Spinal cord (tissue), 10 donors: Measurements from ENCODE around the gene SMIM8. TPM values are rescaled to one million over a fixed set of nuclear protein-coding genes. Genes with fewer than 3 reads are reported as not detected.

ENCODE experiments used
- DNase-seq, 6 donors: peaks; one replicate each; pipeline versions ENCODE4 v3.0.0 to v3.0.0-alpha.2; 2013 to 2015; ENCODE audit warnings: low spot score in 6 of 6, low read depth in 4 of 6
- H3K27ac ChIP-seq: one replicate; pipeline ENCODE4 v1.5.1; 2013; ENCODE audit warnings: low read depth, low read length, control low read depth
- H3K27me3 ChIP-seq: one replicate; pipeline ENCODE4 v1.6.1; 2013; ENCODE audit warnings: low read length; ENCODE audit not compliant: control insufficient read depth, insufficient read depth
- H3K36me3 ChIP-seq: one replicate; pipeline ENCODE4 v1.6.1; 2013; ENCODE audit warnings: low read length; ENCODE audit not compliant: control insufficient read depth, insufficient read depth
- H3K4me1 ChIP-seq: one replicate; pipeline ENCODE4 v1.6.1; 2013; ENCODE audit warnings: low read length; ENCODE audit not compliant: control insufficient read depth, insufficient read depth
- H3K4me3 ChIP-seq: one replicate; pipeline ENCODE4 v1.5.1; 2013; ENCODE audit warnings: low read depth, low read length, control low read depth
- H3K9me3 ChIP-seq: one replicate; pipeline ENCODE4 v1.6.1; 2013; ENCODE audit warnings: low read length; ENCODE audit not compliant: control insufficient read depth, insufficient read depth
- WGBS: methylation state at CpG from one replicate; pipeline ENCODE4 v1.1.5; 2013; ENCODE audit warnings: missing lambda C conversion rate; ENCODE audit not compliant: insufficient coverage; 5-methylcytosine and 5-hydroxymethylcytosine counted together
- polyA plus RNA-seq, 2 donors: library from polyadenylated mRNA; unstranded; fragments of 120-200 nt; gene quantifications; one replicate each; pipeline ENCODE4 v1.2.1, GENCODE V29; 2013; ENCODE audit not compliant: insufficient read length in 2 of 2
- total RNA-seq, 2 donors: library from RNA; depleted of rRNA in 1 of 2; stranded (reverse); fragments of 120-200 nt in 1 of 2; fragments of >200 nt in 1 of 2; gene quantifications; one replicate each; pipeline versions ENCODE4 v1.2.3 to v1.2.4, GENCODE V29; 2013 to 2014
- donor health status: healthy.

The SMIM8 gene
- total and polyA plus RNA-seq, 4 donors: 16.8 to 31.9 (median 29.3) TPM

DNA sequence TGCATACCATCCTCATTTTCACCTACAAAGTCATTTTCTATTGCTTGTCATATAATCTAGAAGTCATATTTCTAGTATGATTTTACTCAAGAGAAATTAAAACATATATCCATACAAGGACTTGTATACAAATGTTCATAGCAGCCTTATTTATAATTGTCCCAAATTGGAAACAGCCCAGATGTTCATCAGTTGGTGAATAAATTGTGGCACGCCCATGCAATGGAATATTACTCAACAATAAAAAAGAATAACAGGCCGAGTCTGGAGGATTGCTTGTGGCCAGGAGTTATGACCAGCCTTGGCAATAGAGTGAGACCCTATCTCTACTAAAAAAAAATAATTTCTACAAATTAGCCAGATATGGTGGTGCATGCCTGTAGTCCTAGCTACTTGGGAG lies 51.0 kb downstream of the SMIM8 start:
- no peak overlapping the region for H3K4me3 ChIP-seq
- H3K9me3 ChIP-seq: no peaks in the 10 kb centered on the region
- WGBS: no CpG with 5 or more reads among the region's 2 CpGs
- H3K36me3 ChIP-seq: peaks cover 3% of the 10 kb centered on the region
- no peak overlapping the region for H3K27ac ChIP-seq
- no peaks in the 10 kb centered on the region for H3K4me1 ChIP-seq
- no peak for DNase-seq
- H3K27me3 ChIP-seq: no peaks in the 10 kb centered on the region

DNA sequence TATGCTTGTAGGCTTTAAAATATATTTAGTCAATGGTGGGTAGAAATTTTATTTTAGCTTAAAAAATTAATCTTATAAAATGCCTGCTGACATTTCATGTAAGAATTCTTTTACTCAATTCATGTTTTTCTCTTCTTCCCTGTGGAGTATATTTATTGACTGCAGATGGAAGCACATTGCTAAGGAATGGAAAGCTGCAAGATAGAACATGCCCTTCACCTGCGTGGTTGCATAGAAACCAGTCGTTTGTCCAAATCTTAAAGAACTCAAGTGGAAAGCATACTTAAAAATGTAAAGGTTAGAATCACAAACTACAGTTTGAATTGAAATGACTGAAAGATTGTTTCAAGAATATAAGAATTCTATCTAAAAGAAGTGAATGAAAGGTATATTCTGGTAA lies 52.9 kb downstream of the SMIM8 start:
- DNase-seq: no peak
- no CpG with 5 or more reads among the region's 2 CpGs for WGBS
- Histone ChIP-seq H3K9me3 (no peaks in the 10 kb centered on the region), H3K36me3 (peaks cover 3% of the 10 kb centered on the region), H3K4me1 (no peaks in the 10 kb centered on the region), H3K27ac (no peak overlapping the region), H3K27me3 (no peaks in the 10 kb centered on the region), H3K4me3 (no peak overlapping the region)

DNA sequence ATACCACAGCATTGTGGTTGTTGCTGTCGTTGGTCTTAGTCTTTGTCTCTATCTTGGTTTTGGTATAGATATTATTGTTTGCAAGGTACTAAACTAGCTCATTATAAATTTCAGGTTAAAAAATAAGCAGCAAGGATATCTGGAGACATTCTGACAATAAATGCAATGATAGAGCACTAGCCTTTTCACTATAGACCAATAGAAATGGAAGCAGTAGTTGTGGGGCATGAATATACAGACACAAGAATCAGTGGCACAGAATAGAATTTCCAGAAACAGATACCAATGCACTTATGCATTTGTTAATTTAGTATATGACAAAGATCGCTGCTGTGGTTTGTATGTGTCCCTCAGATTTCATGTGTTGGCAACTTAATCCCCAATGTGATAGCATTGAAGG lies 54.3 kb downstream of the SMIM8 start:
- Histone ChIP-seq H3K27me3 (no peaks in the 10 kb centered on the region), H3K4me3 (no peak overlapping the region), H3K27ac (no peak overlapping the region), H3K36me3 (peaks cover 3% of the 10 kb centered on the region), H3K9me3 (no peaks in the 10 kb centered on the region), H3K4me1 (no peaks in the 10 kb centered on the region)
- no CpG with 5 or more reads among the region's 2 CpGs for WGBS
- no peak for DNase-seq

DNA sequence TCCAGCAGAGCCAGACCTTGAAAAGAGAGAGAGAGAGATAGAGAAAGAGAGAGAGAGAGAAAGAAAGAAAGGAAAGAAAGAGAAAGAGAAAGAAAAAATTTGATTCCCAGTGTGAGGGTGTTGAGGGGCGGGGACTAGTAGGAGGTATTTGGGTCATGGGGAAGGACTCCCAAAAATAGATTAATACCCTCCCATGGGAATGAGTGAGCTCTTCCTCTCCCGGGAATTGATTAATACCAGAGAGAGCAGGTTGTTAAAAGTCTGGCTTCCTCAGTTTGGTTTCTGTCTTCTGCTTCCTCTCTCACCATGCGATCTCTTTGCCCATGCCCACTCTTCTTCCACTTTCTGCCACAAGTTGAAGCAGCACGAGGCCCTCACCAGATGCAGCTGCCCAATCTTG lies 56.6 kb downstream of the SMIM8 start:
- WGBS: 90% methylated on average over 1 of the region's 4 CpGs
- no peak overlapping the region for H3K4me3 ChIP-seq
- H3K4me1 ChIP-seq: no peaks in the 10 kb centered on the region
- peaks cover 3% of the 10 kb centered on the region for H3K36me3 ChIP-seq
- DNase-seq: no peak
- H3K27ac ChIP-seq: no peak overlapping the region
- H3K27me3 ChIP-seq: no peaks in the 10 kb centered on the region
- no peaks in the 10 kb centered on the region for H3K9me3 ChIP-seq

DNA sequence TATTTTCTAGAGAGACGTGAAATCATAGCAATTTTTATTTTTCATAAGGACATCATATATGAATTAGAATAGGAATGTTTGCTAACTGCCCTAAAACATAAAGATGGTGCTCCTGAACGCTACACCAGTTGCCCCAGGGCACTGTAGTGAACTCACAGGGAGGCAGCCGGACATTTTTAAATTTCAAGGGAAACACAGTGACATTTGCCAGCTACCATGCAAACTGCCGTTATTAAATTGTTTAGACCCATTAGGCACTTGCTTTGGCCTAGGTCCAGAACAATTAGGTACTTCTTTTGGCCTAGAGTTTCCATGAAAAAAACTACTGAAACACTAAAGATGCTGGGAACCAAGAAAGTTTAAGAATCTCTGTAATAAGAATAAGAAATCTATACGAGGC lies 60.5 kb downstream of the SMIM8 start:
- H3K4me3 ChIP-seq: no peak overlapping the region
- H3K27ac ChIP-seq: no peak overlapping the region
- no peaks in the 10 kb centered on the region for H3K4me1 ChIP-seq
- H3K27me3 ChIP-seq: no peaks in the 10 kb centered on the region
- DNase-seq: peak in 1 of 6 donors; percentile 13
- H3K36me3 ChIP-seq: no peaks in the 10 kb centered on the region
- WGBS: 95% methylated on average over 2 of the region's 5 CpGs
- no peaks in the 10 kb centered on the region for H3K9me3 ChIP-seq

DNA sequence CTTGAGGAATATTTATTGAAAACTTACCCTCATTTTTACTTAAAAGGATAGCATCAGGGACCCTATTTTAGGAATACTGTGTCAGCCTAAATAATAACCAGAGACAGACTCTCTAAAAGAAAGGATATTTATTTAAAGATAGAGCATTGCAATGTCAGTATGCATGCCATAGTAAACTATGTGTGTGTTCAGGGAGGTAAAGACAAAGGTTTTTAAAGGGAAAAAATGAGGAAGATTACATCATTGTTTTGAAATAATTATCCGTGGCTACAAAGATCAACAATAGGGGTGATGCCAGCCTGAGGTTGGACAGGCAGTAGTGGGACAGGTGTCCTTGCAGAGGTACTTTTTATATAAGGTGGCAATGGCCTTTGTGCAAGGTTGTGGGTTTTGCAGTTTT lies 61.6 kb downstream of the SMIM8 start:
- Histone ChIP-seq H3K9me3 (no peaks in the 10 kb centered on the region), H3K36me3 (no peaks in the 10 kb centered on the region), H3K4me3 (no peak overlapping the region), H3K27ac (no peak overlapping the region), H3K4me1 (no peaks in the 10 kb centered on the region), H3K27me3 (no peaks in the 10 kb centered on the region)
- 89% methylated on average over 1 of the region's 1 CpG for WGBS
- DNase-seq: no peak

DNA sequence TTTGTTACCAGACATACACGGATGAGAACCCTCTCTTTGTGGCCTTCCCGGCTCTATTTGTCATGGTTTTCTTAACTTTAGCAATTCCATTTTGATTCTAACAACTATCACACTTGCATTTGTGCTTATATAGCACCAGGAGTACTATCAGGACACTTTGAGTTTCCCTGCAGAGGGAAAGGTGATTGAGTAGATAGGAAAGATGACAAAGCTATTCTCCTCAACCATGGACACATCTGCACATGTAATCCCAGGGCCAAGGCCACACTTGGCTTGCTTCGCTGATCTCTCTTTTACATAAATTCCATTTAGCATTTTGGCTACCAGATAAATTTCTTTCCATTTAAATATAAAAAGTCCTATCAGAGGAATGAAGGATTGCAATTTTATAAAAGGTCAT lies 62.1 kb downstream of the SMIM8 start:
- no peaks in the 10 kb centered on the region for H3K4me1 ChIP-seq
- DNase-seq: no peak
- no peak overlapping the region for H3K27ac ChIP-seq
- H3K9me3 ChIP-seq: no peaks in the 10 kb centered on the region
- no peaks in the 10 kb centered on the region for H3K27me3 ChIP-seq
- H3K36me3 ChIP-seq: no peaks in the 10 kb centered on the region
- H3K4me3 ChIP-seq: no peak overlapping the region
- no CpG with 5 or more reads among the region's 3 CpGs for WGBS

DNA sequence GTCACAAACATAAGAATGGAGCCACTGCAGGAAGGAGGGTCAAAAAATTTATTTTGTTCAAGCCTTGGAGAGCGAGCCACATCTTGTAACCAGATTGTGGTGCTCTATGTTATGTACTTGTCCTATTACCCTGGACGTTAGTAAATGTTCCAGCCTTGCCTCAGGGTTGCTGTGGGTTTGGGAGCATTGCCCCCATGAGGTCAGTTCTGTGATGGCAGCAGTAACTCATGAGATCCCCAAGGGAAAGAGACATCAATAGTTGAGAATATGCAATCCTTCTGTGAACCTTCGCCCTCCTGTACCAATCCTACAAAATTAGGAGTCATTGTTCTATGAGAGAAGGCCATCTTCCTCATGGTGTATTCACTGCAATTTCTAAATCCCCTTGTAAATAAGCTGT lies 68.9 kb downstream of the SMIM8 start:
- peak in 1 of 6 donors; percentile 22 for DNase-seq
- no peak overlapping the region for H3K4me3 ChIP-seq
- no peak overlapping the region for H3K27ac ChIP-seq
- no peaks in the 10 kb centered on the region for H3K27me3 ChIP-seq
- no peaks in the 10 kb centered on the region for H3K4me1 ChIP-seq
- H3K9me3 ChIP-seq: no peaks in the 10 kb centered on the region
- 38% methylated on average over 2 of the region's 3 CpGs for WGBS
- H3K36me3 ChIP-seq: no peaks in the 10 kb centered on the region

Other genes with a start within 250 kb of the SMIM8 start
- 10 to 100 TPM in 1 of 2 donors, not detected in 1; 10.0 TPM for gene CGA, start 227.5 kb upstream of the SMIM8 start, total RNA-seq
- gene CGA, start 227.5 kb upstream of the SMIM8 start, polyA plus RNA-seq: 1 to 10 TPM in 1 of 2 donors, under 1 TPM in 1; 0.59 to 1.9 TPM
- 10 to 100 TPM; 56.6 to 81.5 TPM for gene ZNF292, start 167.0 kb upstream of the SMIM8 start, total RNA-seq
- gene ZNF292, start 167.0 kb upstream of the SMIM8 start, polyA plus RNA-seq: 10 to 100 TPM; 24.6 to 31.0 TPM
- under 1 TPM in 1 of 2 donors, not detected in 1; 0.39 TPM for gene GJB7, start 6.7 kb downstream of the SMIM8 start, total RNA-seq
- gene GJB7, start 6.7 kb downstream of the SMIM8 start, polyA plus RNA-seq: under 1 TPM; 0.14 to 0.20 TPM
- 1 to 10 TPM; 6.5 to 8.6 TPM for gene C6orf163, start 22.2 kb downstream of the SMIM8 start, total RNA-seq
- 1 to 10 TPM; 2.1 to 2.8 TPM for gene C6orf163, start 22.2 kb downstream of the SMIM8 start, polyA plus RNA-seq
- 10 to 100 TPM in 1 of 2 donors, 1 to 10 TPM in 1; 5.3 to 11.5 TPM for gene CFAP206, start 85.4 kb downstream of the SMIM8 start, total RNA-seq
- gene CFAP206, start 85.4 kb downstream of the SMIM8 start, polyA plus RNA-seq: 1 to 10 TPM; 4.4 to 6.9 TPM
- gene SLC35A1, start 150.4 kb downstream of the SMIM8 start, total RNA-seq: 10 to 100 TPM; 34.7 to 47.9 TPM
- 10 to 100 TPM; 45.1 to 49.5 TPM for gene SLC35A1, start 150.4 kb downstream of the SMIM8 start, polyA plus RNA-seq